Gastroesophageal sphincter (tissue), 4 donors: Measurements from ENCODE around the gene PPFIA3. TPM values are rescaled to one million over a fixed set of nuclear protein-coding genes. Genes with fewer than 3 reads are reported as not detected.

Experiments
- ATAC-seq: fragments of 150-250 bp; one replicate; pipeline ENCODE4 v1.9.1; 2016; ENCODE audit warnings: mild to moderate bottlenecking, moderate library complexity
- H3K27ac ChIP-seq, 4 donors: fragments of 200-600 bp; sonication (generic) in 3 of 4; 1 replicate in 3 of 4; 2 replicates in 1 of 4; pipeline ENCODE4 v1.5.1; 2016 to 2019
- H3K27me3 ChIP-seq: fragments of 200-600 bp; sonication (generic); one replicate; pipeline ENCODE4 v1.5.1; 2019
- H3K36me3 ChIP-seq, 2 donors: fragments of 200-600 bp; sonication (generic); one replicate each; pipeline ENCODE4 v1.5.1; 2019; ENCODE audit warnings: control low read depth in 1 of 2
- H3K4me1 ChIP-seq, 3 donors: fragments of 200-600 bp; sonication (generic); 1 replicate in 2 of 3; 2 replicates in 1 of 3; pipeline ENCODE4 v1.5.1; 2016 to 2019; ENCODE audit warnings: control low read depth in 2 of 3
- H3K4me3 ChIP-seq, 2 donors: fragments of 200-600 bp; sonication (generic); one replicate each; pipeline ENCODE4 v1.5.1; 2019; ENCODE audit warnings: mild to moderate bottlenecking in 1 of 2, moderate library complexity in 1 of 2
- H3K9me3 ChIP-seq, 3 donors: fragments of 200-600 bp; sonication (generic); one replicate each; pipeline ENCODE4 v1.5.1; 2017 to 2019; ENCODE audit warnings: control low read depth in 2 of 3
- EP300 ChIP-seq: sonication (generic); formaldehyde crosslinking; IDR thresholded peaks from one replicate; pipeline ENCODE4 v1.6.1; 2017; ENCODE audit warnings: antibody characterized with exemption, mild to moderate bottlenecking
- POLR2A ChIP-seq, 2 donors: fragments of 450-650 bp; IDR thresholded peaks; one replicate each; pipeline ENCODE4 v1.6.1; 2017; ENCODE audit warnings: antibody characterized with exemption in 2 of 2, mild to moderate bottlenecking in 2 of 2, moderate library complexity in 1 of 2
- POLR2AphosphoS5 ChIP-seq: sonication (generic); formaldehyde crosslinking; IDR thresholded peaks from one replicate; pipeline ENCODE4 v1.6.1; 2017; ENCODE audit warnings: antibody characterized with exemption
- WGBS, 2 donors: methylation state at CpG; one replicate each; pipeline ENCODE4 v1.1.5; 2018; ENCODE audit warnings: low coverage in 1 of 2; 5-methylcytosine and 5-hydroxymethylcytosine counted together
- total RNA-seq, 4 donors: library from RNA; depleted of rRNA; stranded (reverse); fragments of >200 nt; gene quantifications; one replicate each; pipeline ENCODE4 v1.1.0, GENCODE V29; 2016
- TF ChIP-seq, protein P1 (sequence below), 4 experiments: fragments of 200-600 bp in 2 of 4; fragments of 450-650 bp in 2 of 4; sonication (generic) in 1 of 4; IDR thresholded peaks; one replicate each; pipeline ENCODE4 v1.5.1; 2017 to 2019; ENCODE audit warnings: antibody characterized with exemption in 4 of 4, mild to moderate bottlenecking in 2 of 4, moderate library complexity in 2 of 4

Gene PPFIA3
- total RNA-seq, 4 donors from 2014 or later: 3.6 to 7.6 (median 5.0) TPM

DNA sequence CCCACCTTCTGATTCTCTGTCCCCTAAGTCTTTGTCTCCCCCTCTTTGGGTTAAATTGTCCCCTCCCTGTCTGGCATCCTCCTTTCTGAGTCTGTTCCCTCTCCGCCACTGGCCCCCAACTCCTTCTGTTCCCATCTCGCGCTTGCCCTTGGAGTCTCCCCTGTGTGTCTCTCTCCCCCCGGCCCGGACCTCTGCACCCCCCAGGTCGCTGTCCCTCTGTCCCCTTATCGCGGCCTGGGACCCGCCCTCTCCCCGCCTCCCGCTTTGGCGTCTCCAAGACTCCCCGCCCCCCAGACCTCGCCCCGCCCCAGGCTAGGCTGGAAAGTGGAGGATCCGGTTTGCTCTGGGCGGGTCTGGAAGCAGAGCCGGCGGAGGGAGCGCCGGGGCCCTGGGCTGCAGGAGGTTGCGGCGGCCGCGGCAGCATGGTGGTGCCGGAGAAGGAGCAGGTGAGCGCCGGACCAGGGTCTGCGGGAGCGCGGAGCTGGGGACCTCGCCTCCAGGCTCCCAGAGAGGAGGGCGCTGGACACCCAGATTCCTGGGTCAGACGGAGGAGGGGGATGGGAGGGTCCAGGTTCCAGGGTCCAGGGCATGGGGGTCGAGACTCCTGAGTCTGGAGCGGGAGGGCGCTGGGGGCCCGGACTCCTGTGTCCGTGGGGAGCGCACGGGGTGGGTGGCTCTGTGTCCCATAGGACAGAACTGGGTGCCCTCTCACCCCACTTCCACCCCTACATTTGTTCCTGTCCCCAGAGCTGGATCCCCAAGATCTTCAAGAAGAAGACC, 38.3 kb downstream of the PPFIA3 start, which contains the start of gene TRPM4:
TRPM4 (plus strand) TSS at position 348 of the 780 bp plus-strand sequence; CDS start at position 423, 75 bp downstream.
- Histone ChIP-seq H3K36me3 (peaks cover 0 to 12% of the 10 kb centered on the region in 2 donors), H3K27ac (peak within 1 kb of the TSS; percentile 29 to 90 (median 87)), H3K4me3 (peak within 1 kb of the TSS; percentile 67 to 91), H3K9me3 (no peaks in the 10 kb centered on the region), H3K4me1 (peaks cover 0 to 40% (median 7%) of the 10 kb centered on the region in 3 donors), H3K27me3 (no peaks in the 10 kb centered on the region)
- peak; percentile 98 for ATAC-seq
- 0% methylated on average over 3 to 4 of the region's 41 CpGs for WGBS, 2 donors
- peak; percentile 65 for TF ChIP-seq POLR2AphosphoS5
- no peak for TF ChIP-seq EP300
- peak; percentile 43 to 65 for TF ChIP-seq POLR2A (IDR thresholded peaks at IDR 0.05)
- TF ChIP-seq, protein P1, sequence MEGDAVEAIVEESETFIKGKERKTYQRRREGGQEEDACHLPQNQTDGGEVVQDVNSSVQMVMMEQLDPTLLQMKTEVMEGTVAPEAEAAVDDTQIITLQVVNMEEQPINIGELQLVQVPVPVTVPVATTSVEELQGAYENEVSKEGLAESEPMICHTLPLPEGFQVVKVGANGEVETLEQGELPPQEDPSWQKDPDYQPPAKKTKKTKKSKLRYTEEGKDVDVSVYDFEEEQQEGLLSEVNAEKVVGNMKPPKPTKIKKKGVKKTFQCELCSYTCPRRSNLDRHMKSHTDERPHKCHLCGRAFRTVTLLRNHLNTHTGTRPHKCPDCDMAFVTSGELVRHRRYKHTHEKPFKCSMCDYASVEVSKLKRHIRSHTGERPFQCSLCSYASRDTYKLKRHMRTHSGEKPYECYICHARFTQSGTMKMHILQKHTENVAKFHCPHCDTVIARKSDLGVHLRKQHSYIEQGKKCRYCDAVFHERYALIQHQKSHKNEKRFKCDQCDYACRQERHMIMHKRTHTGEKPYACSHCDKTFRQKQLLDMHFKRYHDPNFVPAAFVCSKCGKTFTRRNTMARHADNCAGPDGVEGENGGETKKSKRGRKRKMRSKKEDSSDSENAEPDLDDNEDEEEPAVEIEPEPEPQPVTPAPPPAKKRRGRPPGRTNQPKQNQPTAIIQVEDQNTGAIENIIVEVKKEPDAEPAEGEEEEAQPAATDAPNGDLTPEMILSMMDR (IDR thresholded peaks at IDR 0.05): peak in 1 of 4 experiments; percentile 18

DNA sequence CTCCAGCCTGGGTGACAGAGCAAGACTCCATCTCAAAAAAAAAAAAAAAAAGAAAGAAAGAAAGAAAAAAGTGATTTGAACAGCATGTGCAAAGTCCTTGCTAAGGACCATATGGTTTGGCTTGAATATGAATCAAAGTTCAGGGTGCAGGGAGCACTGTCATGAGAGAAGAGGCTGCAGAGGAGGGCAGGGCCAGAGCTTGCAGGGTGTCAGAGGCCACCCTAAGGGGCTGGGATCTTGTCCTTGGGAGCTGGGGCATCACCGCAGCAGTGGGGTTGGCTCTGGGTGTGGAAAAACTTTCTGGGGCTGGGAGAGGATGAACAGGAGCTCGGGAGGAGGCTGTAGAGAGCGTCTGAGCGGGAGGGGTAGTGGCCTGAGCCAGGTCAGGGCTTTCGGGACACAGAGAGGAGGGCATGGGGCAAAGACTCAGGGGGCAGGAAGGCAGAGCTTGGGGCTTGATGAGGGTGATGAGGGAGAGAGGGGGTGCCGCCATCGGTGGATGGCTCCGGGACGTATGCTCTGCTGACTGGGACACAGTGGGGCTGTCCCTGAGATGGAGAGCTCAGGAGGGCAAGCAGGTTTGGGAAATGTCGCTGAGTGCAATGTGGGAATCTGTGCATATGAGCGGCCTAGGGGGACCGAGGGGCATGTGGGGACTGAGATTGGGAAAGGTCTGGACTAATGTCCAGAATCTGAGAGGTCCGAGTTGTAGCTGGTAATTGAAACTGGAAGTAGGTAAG, 41.3 kb downstream of the PPFIA3 start:
- ATAC-seq: no peak
- H3K27ac ChIP-seq: peak overlapping the region in 1 of 4 donors; percentile 19

DNA sequence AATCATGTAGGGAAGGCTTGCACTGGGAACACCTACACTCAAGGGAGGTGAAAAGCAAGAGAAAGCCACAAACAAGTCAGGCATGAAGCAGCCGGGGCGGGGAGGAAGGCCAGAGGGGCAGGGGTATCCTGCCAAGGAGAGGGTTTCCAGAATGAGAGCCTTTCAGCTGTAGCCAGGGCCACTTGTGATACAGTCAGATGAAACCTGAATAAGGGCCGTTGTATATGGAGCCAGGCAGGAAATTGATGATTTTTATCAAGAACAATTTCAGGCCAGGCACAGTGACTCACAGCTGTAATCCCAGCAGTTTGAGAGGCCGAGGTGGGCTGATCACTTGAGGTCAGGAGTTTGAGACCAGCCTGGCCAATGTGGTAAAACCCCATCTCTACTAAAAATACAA, 42.6 kb downstream of the PPFIA3 start:
- no peak for TF ChIP-seq POLR2AphosphoS5
- no peak for TF ChIP-seq POLR2A (IDR thresholded peaks at IDR 0.05)
- TF ChIP-seq, protein P1 (IDR thresholded peaks at IDR 0.05): no peak
- TF ChIP-seq EP300: no peak
- H3K27me3 ChIP-seq: no peaks in the 10 kb centered on the region
- ATAC-seq: no peak
- H3K27ac ChIP-seq: no peak overlapping the region
- H3K4me3 ChIP-seq: no peak overlapping the region
- H3K9me3 ChIP-seq: no peaks in the 10 kb centered on the region
- WGBS, 2 donors: 36 to 67% methylated on average over 1 to 2 of the region's 4 CpGs
- H3K4me1 ChIP-seq: peaks cover 0 to 66% (median 21%) of the 10 kb centered on the region in 3 donors
- H3K36me3 ChIP-seq: peaks cover 0 to 12% of the 10 kb centered on the region in 2 donors

More for the DNA sequence above, 41.3 kb downstream of the PPFIA3 start:
- Histone ChIP-seq H3K4me3 (no peak overlapping the region), H3K36me3 (peaks cover 0 to 12% of the 10 kb centered on the region in 2 donors), H3K27me3 (no peaks in the 10 kb centered on the region), H3K4me1 (peaks cover 0 to 61% (median 17%) of the 10 kb centered on the region in 3 donors), H3K9me3 (no peaks in the 10 kb centered on the region)
- 84 to 100% methylated on average over 1 to 13 of the region's 13 CpGs for WGBS, 2 donors
- TF ChIP-seq POLR2AphosphoS5: no peak
- no peak for TF ChIP-seq EP300
- TF ChIP-seq, protein P1 (IDR thresholded peaks at IDR 0.05): no peak
- no peak for TF ChIP-seq POLR2A (IDR thresholded peaks at IDR 0.05)

DNA sequence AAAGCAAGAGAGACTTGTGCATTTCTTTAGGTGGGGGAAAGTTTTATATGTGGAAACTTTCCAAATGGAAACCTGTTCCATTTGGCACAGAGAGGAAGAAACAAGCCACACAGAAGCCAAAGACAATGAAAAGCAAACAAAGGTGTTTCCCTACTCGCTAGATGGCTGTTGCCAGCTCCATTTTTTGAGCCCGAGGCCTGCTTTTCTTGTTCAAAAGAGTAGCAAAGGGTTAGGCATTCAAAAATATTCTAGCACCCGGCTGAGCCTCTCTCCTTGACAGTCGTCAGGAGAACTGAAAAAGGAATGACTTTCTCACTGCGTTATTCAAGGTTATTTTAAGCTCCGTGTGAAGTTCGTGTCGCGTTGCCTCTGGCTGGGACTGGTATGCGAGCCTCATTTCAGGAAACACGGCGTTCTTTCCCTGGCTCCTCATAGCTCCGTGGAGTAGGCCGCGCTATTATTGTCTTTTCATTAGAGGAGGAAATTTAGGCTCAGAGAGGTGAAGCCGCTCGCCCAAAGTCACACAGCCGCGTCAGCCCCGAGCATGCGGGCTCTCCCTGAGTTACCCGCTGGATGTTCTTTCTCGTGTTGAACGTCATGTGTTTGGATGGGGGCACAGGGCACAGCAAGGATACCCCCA, 45.9 kb downstream of the PPFIA3 start:
- 20 to 35% methylated on average over 15 to 22 of the region's 24 CpGs for WGBS, 2 donors

DNA sequence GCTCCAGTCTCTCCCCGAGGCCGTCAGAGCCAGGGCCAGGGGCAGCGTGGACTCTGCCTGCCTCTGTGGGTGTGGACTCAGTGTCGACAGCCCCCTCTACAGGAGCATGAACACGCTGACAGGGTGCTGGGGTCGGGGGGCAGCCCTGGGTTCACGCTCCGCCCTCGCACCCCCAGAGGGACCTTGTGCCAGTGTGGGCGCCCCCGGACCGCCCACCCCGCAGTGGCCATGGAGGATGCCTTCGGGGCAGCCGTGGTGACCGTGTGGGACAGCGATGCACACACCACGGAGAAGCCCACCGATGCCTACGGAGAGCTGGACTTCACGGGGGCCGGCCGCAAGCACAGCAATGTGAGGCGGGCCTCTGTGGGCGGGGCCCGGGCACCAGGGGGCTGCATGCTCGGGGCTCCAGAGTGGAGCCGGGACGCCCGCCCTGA, 46.5 kb downstream of the PPFIA3 start:
- ATAC-seq: peak; percentile 34
- no peak for TF ChIP-seq POLR2A (IDR thresholded peaks at IDR 0.05)
- no peak for TF ChIP-seq POLR2AphosphoS5
- TF ChIP-seq, protein P1 (IDR thresholded peaks at IDR 0.05): no peak
- TF ChIP-seq EP300: no peak
- 65% methylated on average over 4 of the region's 30 CpGs; no CpG with 5 or more reads in 1 of the 2 donors for WGBS, 2 donors
- Histone ChIP-seq H3K4me1 (peaks cover 0 to 28% (median 14%) of the 10 kb centered on the region in 3 donors), H3K4me3 (peak overlapping the region in 1 of 2 donors; percentile 23), H3K27ac (peak overlapping the region; percentile 84 to 90 (median 88)), H3K36me3 (peaks cover 0 to 45% of the 10 kb centered on the region in 2 donors), H3K27me3 (no peaks in the 10 kb centered on the region), H3K9me3 (no peaks in the 10 kb centered on the region)

More for the DNA sequence above, 45.9 kb downstream of the PPFIA3 start:
- H3K4me1 ChIP-seq: peaks cover 0 to 34% (median 14%) of the 10 kb centered on the region in 3 donors
- peak overlapping the region; percentile 84 to 90 (median 88) for H3K27ac ChIP-seq
- H3K36me3 ChIP-seq: peaks cover 0 to 39% of the 10 kb centered on the region in 2 donors
- peak overlapping the region in 1 of 2 donors; percentile 23 for H3K4me3 ChIP-seq
- H3K27me3 ChIP-seq: no peaks in the 10 kb centered on the region
- TF ChIP-seq POLR2AphosphoS5: peak; percentile 37
- no peak for TF ChIP-seq EP300
- peak; percentile 92 for ATAC-seq
- no peaks in the 10 kb centered on the region for H3K9me3 ChIP-seq
